ENCODE data around the gene CERS6. TPM values are rescaled to one million over a fixed set of nuclear protein-coding genes. Genes with fewer than 3 reads are reported as not detected.

The CERS6 gene
- total and polyA plus RNA-seq, 10 of the 15 experiments (the other 5 are each of a cell fraction or from before 2014, with no cell fraction given), result 1.3 to 20.4 (median 14.1) TPM

DNA sequence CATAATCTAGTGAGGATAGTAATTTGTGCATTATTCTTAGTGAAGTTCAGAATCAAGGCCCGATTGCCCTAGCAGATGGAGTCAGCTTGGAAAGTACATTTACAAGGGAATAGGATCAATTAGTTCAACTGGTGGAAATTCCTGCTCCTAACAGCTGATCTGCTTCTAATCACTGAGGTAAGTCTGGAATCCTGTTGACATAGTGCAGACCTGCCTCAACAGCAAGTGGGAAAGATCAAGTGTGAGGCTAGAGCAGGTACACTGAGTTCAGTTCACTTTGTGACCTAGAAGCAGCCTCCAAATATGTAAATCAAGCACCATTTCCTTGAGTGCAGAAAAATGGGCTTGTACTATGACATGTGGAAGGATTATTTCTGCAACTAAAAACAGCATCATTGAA, 235.1 kb downstream of the CERS6 start (continued):
- TF ChIP-seq CHD2 (IDR thresholded peaks at IDR 0.05; ENCODE audit: borderline replicate concordance, low read depth, low read length), result no peak
- no peak for TF ChIP-seq POLR2AphosphoS2 (IDR thresholded peaks at IDR 0.05; ENCODE audit: low read depth, low read length)
- no peak for TF ChIP-seq STAT3 (IDR thresholded peaks at IDR 0.05; ENCODE audit: low read depth, low read length)
- no peak for TF ChIP-seq HSF1 (IDR thresholded peaks at IDR 0.05; ENCODE audit: low read depth, low read length)

- CTCF ChIA-PET, result interaction anchor here (0.6 to 1.0 kb wide), 4 partner anchors 14 to 348 kb away, joined by 3 to 5 read pairs (median 4); no protein-coding TSS in a partner anchor
- WGBS (ENCODE audit: insufficient coverage, insufficient replicate concordance, low lambda C conversion rate, missing lambda C conversion rate), result 8% methylated on average over 4 of the region's 4 CpGs
- Histone ChIP-seq H3K4me3 (0 out of 2 replicates have a peak overlapping the region, but pooled peaks have one; percentile 13), H4K20me1 (ENCODE audit: control insufficient read depth, insufficient read depth) (no peaks in the 10 kb centered on the region), H3K27ac (ENCODE audit: control insufficient read depth, insufficient read depth) (no peak overlapping the region; the same call in 1 of the 2 replicates), H3K27me3 (replicated peaks in 1 of 2; ENCODE audit: control insufficient read depth in 2 of 2, insufficient read depth in 2 of 2, low read length in 1 of 2) (no peaks in the 10 kb centered on the region), H3K9me3 (replicated peaks; ENCODE audit: control insufficient read depth, insufficient read depth, low read length) (no peaks in the 10 kb centered on the region), H2AFZ (ENCODE audit: control insufficient read depth, low read depth, low read length) (no peak overlapping the region), H3K79me2 (ENCODE audit: control insufficient read depth, insufficient read depth, low read length) (no peaks in the 10 kb centered on the region), H3K4me2 (ENCODE audit: control insufficient read depth, insufficient read depth) (no peak overlapping the region), H3K4me1 (ENCODE audit: control insufficient read depth, insufficient read depth, low read length) (peaks cover 5% of the 10 kb centered on the region; the same call in 1 of the 2 replicates), H3K36me3 (ENCODE audit: control insufficient read depth in 2 of 2, insufficient read depth in 2 of 2, low read length in 1 of 2) (peaks cover 3 to 11% of the 10 kb centered on the region in 2 experiments; a peak in 3 of 4 replicates), H3K9ac (ENCODE audit: control insufficient read depth, insufficient read depth, low read length) (no peak overlapping the region)
- POLR2A ChIA-PET, result no interaction called here
- DNase-seq (ENCODE audit: low read depth, low spot score) (no peak), ATAC-seq (no peak; the same call in 2 of the 3 replicates), FAIRE-seq (no peak)
- in situ Hi-C loops (cut with MboI) (no loop called here), intact Hi-C loops (cut with micrococcal nuclease; ENCODE audit: unreplicated experiment) (no loop called here)
- TF ChIP-seq BCL11A (IDR thresholded peaks at IDR 0.05; ENCODE audit: low read depth, low read length) (no peak), MXI1 (IDR thresholded peaks at IDR 0.05; ENCODE audit: low read depth, low read length) (no peak), EED (IDR thresholded peaks at IDR 0.05; ENCODE audit: low read depth) (no peak), CEBPB (IDR thresholded peaks at IDR 0.05; ENCODE audit: borderline replicate concordance in 1 of 2, low read depth in 2 of 2, low read length in 2 of 2) (no peak), CHD4 (IDR thresholded peaks at IDR 0.05) (no peak), POLR2AphosphoS2 (IDR thresholded peaks at IDR 0.05; ENCODE audit: low read depth, low read length) (no peak), WRNIP1 (IDR thresholded peaks at IDR 0.05; ENCODE audit: borderline replicate concordance, low read depth, low read length) (no peak), ZNF24 (IDR thresholded peaks at IDR 0.05) (no peak), SMAD5 (IDR thresholded peaks at IDR 0.05; ENCODE audit: low read depth) (no peak), DPF2 (IDR thresholded peaks at IDR 0.05) (no peak), NR2C2 (IDR thresholded peaks at IDR 0.05; ENCODE audit: borderline replicate concordance, control insufficient read depth, insufficient read length, low read depth) (no peak), SREBF1 (IDR thresholded peaks at IDR 0.05; ENCODE audit: low read length) (no peak)
- TF ChIP-seq, protein P1, sequence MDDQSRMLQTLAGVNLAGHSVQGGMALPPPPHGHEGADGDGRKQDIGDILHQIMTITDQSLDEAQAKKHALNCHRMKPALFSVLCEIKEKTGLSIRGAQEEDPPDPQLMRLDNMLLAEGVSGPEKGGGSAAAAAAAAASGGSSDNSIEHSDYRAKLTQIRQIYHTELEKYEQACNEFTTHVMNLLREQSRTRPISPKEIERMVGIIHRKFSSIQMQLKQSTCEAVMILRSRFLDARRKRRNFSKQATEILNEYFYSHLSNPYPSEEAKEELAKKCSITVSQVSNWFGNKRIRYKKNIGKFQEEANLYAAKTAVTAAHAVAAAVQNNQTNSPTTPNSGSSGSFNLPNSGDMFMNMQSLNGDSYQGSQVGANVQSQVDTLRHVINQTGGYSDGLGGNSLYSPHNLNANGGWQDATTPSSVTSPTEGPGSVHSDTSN (IDR thresholded peaks at IDR 0.05; ENCODE audit: insufficient replicate concordance, low read depth, low read length), result no peak
- no TSS peak for BruUV-seq (replicated peaks)
- RAD21 ChIA-PET (ENCODE audit: unreplicated experiment), result no interaction called here
- SMC1A ChIA-PET (ENCODE audit: uncharacterized antibody, unreplicated experiment), result interaction anchor here (0.8 to 1.5 kb wide), 4 partner anchors 12 to 346 kb away, joined by 3 to 5 read pairs (median 3); no protein-coding TSS in a partner anchor
Observed at GRCh38 chr2:168692132-168692744, 236.2 kb downstream of the CERS6 start.

Data from GM12878 (cell line).